HUDEP-2 (cell line): ENCODE measurements around the gene SLC9A8.

ENCODE experiments used
- DNase-seq, 76 experiments: peaks; one replicate each; lab custom pipeline; 2025; ENCODE audit not compliant: unreplicated experiment in 76 of 76; lab: John Stamatoyannopoulos, UW

Gene SLC9A8

GRCh38 chr20:49913399-49914047 is 100.9 kb downstream of the SLC9A8 start:
- no peak for DNase-seq

GRCh38 chr20:49914310-49915117 is 101.9 kb downstream of the SLC9A8 start:
- DNase-seq, result peak in 6 of 76 experiments; percentile 6 to 43 (median 18)

GRCh38 chr20:49915118-49915379 is 102.4 kb downstream of the SLC9A8 start:
- peak in 3 of 76 experiments; percentile 36 to 48 (median 47) for DNase-seq

- DNase-seq, result peak in 75 of 76 experiments; percentile 47 to 96 (median 85)
These were observed 102.9 kb downstream of the SLC9A8 start, which contains the start of gene SPATA2 for GRCh38 chr20:49915380-49916145. Gene SPATA2 (minus strand): TSS chr20:49915529. CDS start chr20:49908490, 7,039 bp downstream.

GRCh38 chr20:49916146-49917002 is 103.7 kb downstream of the SLC9A8 start:
- DNase-seq, result no peak

GRCh38 chr20:49918446-49918845 is 105.8 kb downstream of the SLC9A8 start:
- DNase-seq, result no peak

- no peak for DNase-seq
These were observed 106.4 kb downstream of the SLC9A8 start for GRCh38 chr20:49919009-49919408.

GRCh38 chr20:49919461-49919860 is 106.8 kb downstream of the SLC9A8 start:
- DNase-seq, result no peak

- no peak for DNase-seq
These were observed 111.6 kb downstream of the SLC9A8 start for GRCh38 chr20:49924247-49924646.

- peak in 1 of 76 experiments; percentile 13 for DNase-seq
These were observed 113.3 kb downstream of the SLC9A8 start for GRCh38 chr20:49925901-49926454.

GRCh38 chr20:49928411-49929141 is 115.9 kb downstream of the SLC9A8 start:
- DNase-seq, result peak in 68 of 76 experiments; percentile 9 to 78 (median 54)

GRCh38 chr20:49929142-49929494 is 116.5 kb downstream of the SLC9A8 start:
- no peak for DNase-seq

GRCh38 chr20:49935746-49936152 is 123.1 kb downstream of the SLC9A8 start:
- no peak for DNase-seq

GRCh38 chr20:49936153-49937026 is 123.8 kb downstream of the SLC9A8 start, which contains the start of gene RNF114:
Gene RNF114 (plus strand): TSS chr20:49936397. CDS start chr20:49936413, 16 bp downstream.
- DNase-seq, result peak in 73 of 76 experiments; percentile 20 to 91 (median 79)

- peak in 9 of 76 experiments; percentile 9 to 41 (median 23) for DNase-seq
These were observed 124.7 kb downstream of the SLC9A8 start for GRCh38 chr20:49937027-49937929.

GRCh38 chr20:49938173-49939163 is 125.8 kb downstream of the SLC9A8 start:
- DNase-seq, result no peak
